Neural crest cell (in vitro differentiated cells): ENCODE results near the gene NOL9. TPM values are rescaled to one million over a fixed set of nuclear protein-coding genes. Genes with fewer than 3 reads are reported as not detected.

ENCODE experiments used
- DNase-seq: peaks from one replicate; pipeline ENCODE4 v3.0.0; 2021; ENCODE audit warnings: low read depth, mixed read lengths, low spot score
- H3K27ac Mint-ChIP-seq: one replicate; pipeline ENCODE4 v1.8.0; 2021; ENCODE audit warnings: mild to moderate bottlenecking, mixed read lengths; ENCODE audit not compliant: unreplicated experiment
- H3K27me3 Mint-ChIP-seq: 2 replicates; pipeline ENCODE4 v1.8.0; 2021; ENCODE audit warnings: low read depth, mild to moderate bottlenecking, mixed read lengths
- H3K36me3 Mint-ChIP-seq: 2 replicates; pipeline ENCODE4 v1.8.0; 2021; ENCODE audit warnings: low read depth, mild to moderate bottlenecking, mixed read lengths
- H3K4me1 Mint-ChIP-seq: 2 replicates; pipeline ENCODE4 v1.8.0; 2021; ENCODE audit warnings: mixed read lengths
- H3K4me3 Mint-ChIP-seq: one replicate; pipeline ENCODE4 v1.8.0; 2021; ENCODE audit warnings: mild to moderate bottlenecking, mixed read lengths
- H3K9me3 Mint-ChIP-seq: 2 replicates; pipeline ENCODE4 v1.8.0; 2021; ENCODE audit warnings: mixed read lengths
- CTCF ChIP-seq: fragments of 200-600 bp; sonication (generic); conservative IDR thresholded peaks from 2 replicates; pipeline ENCODE4 v1.5.0; 2021; ENCODE audit warnings: antibody characterized with exemption, mild to moderate bottlenecking
- total RNA-seq: library from RNA; stranded (reverse); gene quantifications from 2 replicates; pipeline ENCODE4 v1.2.1, GENCODE V29; 2021

Gene NOL9
- total RNA-seq, 1 donor from 2014 or later = 47.2 TPM

DNA sequence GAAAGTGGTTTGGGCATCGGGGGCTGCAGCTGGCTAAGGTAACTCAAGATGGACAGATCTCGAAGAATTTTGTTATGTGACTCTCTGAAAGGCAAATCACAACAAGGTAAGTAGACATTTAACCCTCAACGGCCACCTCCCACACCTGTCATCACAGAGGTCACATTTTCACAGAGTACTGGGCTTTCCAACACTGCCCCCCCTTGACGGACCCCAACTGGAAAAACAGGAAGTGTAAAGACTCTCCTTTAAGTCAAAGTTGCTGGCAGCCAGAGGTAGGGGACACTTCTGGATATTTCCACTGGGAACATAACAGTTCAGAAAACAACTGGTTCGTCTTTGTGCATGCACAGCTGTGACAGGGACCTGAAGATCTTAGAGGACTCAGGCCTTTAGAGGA lies 22.3 kb downstream of the NOL9 start:
- peaks cover 11% of the 10 kb centered on the region for H3K36me3 Mint-ChIP-seq
- H3K4me3 Mint-ChIP-seq = no peak overlapping the region
- no peak for TF ChIP-seq CTCF
- H3K27me3 Mint-ChIP-seq = no peaks in the 10 kb centered on the region
- H3K9me3 Mint-ChIP-seq = no peaks in the 10 kb centered on the region
- H3K27ac Mint-ChIP-seq = no peak overlapping the region
- DNase-seq = no peak
- H3K4me1 Mint-ChIP-seq = no peaks in the 10 kb centered on the region

GRCh38 chr1:6530504-6531160 lies 23.7 kb downstream of the NOL9 start:
- Mint-ChIP-seq H3K36me3 (peaks cover 11% of the 10 kb centered on the region), H3K27ac (no peak overlapping the region), H3K9me3 (no peaks in the 10 kb centered on the region), H3K4me1 (no peaks in the 10 kb centered on the region), H3K27me3 (no peaks in the 10 kb centered on the region), H3K4me3 (no peak overlapping the region)
- DNase-seq = no peak
- no peak for TF ChIP-seq CTCF

GRCh38 chr1:6528492-6528891 lies 25.8 kb downstream of the NOL9 start:
- Mint-ChIP-seq H3K4me3 (no peak overlapping the region), H3K4me1 (no peaks in the 10 kb centered on the region), H3K27ac (no peak overlapping the region), H3K36me3 (peaks cover 8% of the 10 kb centered on the region), H3K9me3 (no peaks in the 10 kb centered on the region), H3K27me3 (no peaks in the 10 kb centered on the region)
- no peak for DNase-seq
- TF ChIP-seq CTCF = no peak

DNA sequence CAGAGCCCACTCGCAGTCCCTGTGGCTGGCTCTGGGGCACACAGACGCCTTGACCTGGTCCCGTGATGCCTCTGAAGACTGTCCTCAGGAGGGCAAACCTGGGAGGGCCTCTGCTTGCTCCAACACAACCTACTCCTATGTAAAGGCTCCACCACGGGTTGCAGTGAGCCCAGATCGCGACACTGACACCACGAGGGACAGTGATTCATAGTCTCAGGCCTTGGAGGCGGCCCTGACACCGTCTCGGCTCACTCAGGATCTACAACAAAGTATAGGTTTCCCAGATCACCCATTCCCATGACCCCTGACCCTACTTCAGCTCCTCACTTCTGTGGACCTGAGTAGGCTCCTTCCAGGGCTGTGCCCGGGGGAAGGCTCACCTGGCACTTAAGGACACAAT lies 28.0 kb downstream of the NOL9 start:
- TF ChIP-seq CTCF = no peak
- no peak for DNase-seq
- H3K27me3 Mint-ChIP-seq = no peaks in the 10 kb centered on the region
- H3K27ac Mint-ChIP-seq = peak overlapping the region; percentile 59
- H3K4me1 Mint-ChIP-seq = no peaks in the 10 kb centered on the region
- no peak overlapping the region for H3K4me3 Mint-ChIP-seq
- H3K9me3 Mint-ChIP-seq = no peaks in the 10 kb centered on the region
- H3K36me3 Mint-ChIP-seq = peaks cover 4% of the 10 kb centered on the region

GRCh38 chr1:6523566-6523965 lies 30.7 kb downstream of the NOL9 start:
- Mint-ChIP-seq H3K9me3 (no peaks in the 10 kb centered on the region), H3K27me3 (no peaks in the 10 kb centered on the region), H3K36me3 (peaks cover 4% of the 10 kb centered on the region), H3K4me1 (peaks cover 23% of the 10 kb centered on the region), H3K27ac (no peak overlapping the region), H3K4me3 (no peak overlapping the region)
- no peak for DNase-seq
- TF ChIP-seq CTCF = peak; percentile 61
